HEK293 (cell line): ENCODE data around the gene RHBDF1.
A peak's percentile ranks its signal among the peaks of the same experiment; 100 is the strongest.

Experiments
- CTCF ChIA-PET: fragments of 350-600 bp; formaldehyde crosslinking; extraction: SDS; loops from one replicate; lab custom pipeline; 2021; ENCODE audit warnings: antibody characterized with exemption; lab: Yijun Ruan, JAX
- POLR2A ChIA-PET: fragments of 300-600 bp; formaldehyde crosslinking; extraction: SDS; loops from one replicate; lab custom pipeline; 2020; ENCODE audit warnings: antibody characterized with exemption, inconsistent platforms; lab: Yijun Ruan, JAX
- H3K27ac ChIP-seq: fragments of 200-500 bp; sonication (Bioruptor generic); 2 replicates; pipeline ENCODE4 v1.5.1; 2014; ENCODE audit warnings: low read depth, low read length, control low read depth, inconsistent platforms; ENCODE audit errors: extremely low read depth
- H3K36me3 ChIP-seq, 2 experiments: fragments of 200-500 bp in 1 of 2; sonication (Bioruptor generic) in 1 of 2; 1 replicate in 1 of 2; 2 replicates in 1 of 2; pipeline ENCODE4 v1.5.1; 2014 to 2017; ENCODE audit warnings: inconsistent platforms in 2 of 2, low read length in 2 of 2; ENCODE audit not compliant: control insufficient read depth in 2 of 2, insufficient read depth in 1 of 2
- H3K4me1 ChIP-seq: fragments of 200-500 bp; sonication (Bioruptor generic); 2 replicates; pipeline ENCODE4 v1.5.1; 2014; ENCODE audit warnings: mild to moderate bottlenecking, low read length, inconsistent platforms; ENCODE audit not compliant: control insufficient read depth, insufficient read depth
- H3K4me3 ChIP-seq: 2 replicates; pipeline ENCODE4 v1.5.1; 2011; ENCODE audit warnings: low read depth, mild to moderate bottlenecking, control low read depth, low read length, moderate library complexity
- H3K9me3 ChIP-seq: fragments of 200-500 bp; sonication (Bioruptor generic); 2 replicates; pipeline ENCODE4 v1.5.1; 2014; ENCODE audit warnings: low read depth, low read length, inconsistent platforms; ENCODE audit not compliant: control insufficient read depth, insufficient read depth
- BCL11B ChIP-seq: fragments of 450-650 bp; formaldehyde crosslinking; IDR thresholded peaks from 2 replicates; pipeline ENCODE4 v1.5.1; 2016; ENCODE audit warnings: low read depth, missing biosample characterization, missing genetic modification characterization
- EGR2 ChIP-seq: fragments of 450-650 bp; formaldehyde crosslinking; IDR thresholded peaks from 2 replicates; pipeline ENCODE4 v1.5.1; 2016; ENCODE audit warnings: low read depth, missing biosample characterization, missing genetic modification characterization
- GLIS2 ChIP-seq: fragments of 450-650 bp; formaldehyde crosslinking; IDR thresholded peaks from 2 replicates; pipeline ENCODE4 v1.5.1; 2016; ENCODE audit warnings: missing biosample characterization, missing genetic modification characterization
- IKZF3 ChIP-seq: fragments of 450-650 bp; IDR thresholded peaks from 2 replicates; pipeline ENCODE4 v1.5.0; 2018; ENCODE audit warnings: missing biosample characterization, mild to moderate bottlenecking, missing genetic modification characterization, moderate library complexity
- KLF7 ChIP-seq: fragments of 450-650 bp; formaldehyde crosslinking; IDR thresholded peaks from 2 replicates; pipeline ENCODE4 v1.5.1; 2016; ENCODE audit warnings: missing biosample characterization, missing genetic modification characterization, borderline replicate concordance
- KLF8 ChIP-seq: fragments of 450-650 bp; formaldehyde crosslinking; IDR thresholded peaks from 2 replicates; pipeline ENCODE4 v1.5.1; 2016; ENCODE audit warnings: missing biosample characterization, missing genetic modification characterization
- MYNN ChIP-seq: fragments of 450-650 bp; formaldehyde crosslinking; IDR thresholded peaks from 2 replicates; pipeline ENCODE4 v1.5.1; 2016; ENCODE audit warnings: missing biosample characterization, missing genetic modification characterization, borderline replicate concordance
- PRDM1 ChIP-seq: fragments of 450-650 bp; formaldehyde crosslinking; IDR thresholded peaks from 2 replicates; pipeline ENCODE4; 2016; ENCODE audit warnings: missing biosample characterization, missing genetic modification characterization
- TRIM28 ChIP-seq: IDR thresholded peaks from 2 replicates; pipeline ENCODE4 v1.6.1; 2011; ENCODE audit warnings: low read length, control low read depth, borderline replicate concordance
- YY1 ChIP-seq: fragments of 450-650 bp; formaldehyde crosslinking; IDR thresholded peaks from 2 replicates; pipeline ENCODE4 v1.5.1; 2018; ENCODE audit warnings: missing biosample characterization, missing genetic modification characterization
- ZEB2 ChIP-seq: fragments of 450-650 bp; formaldehyde crosslinking; IDR thresholded peaks from 2 replicates; pipeline ENCODE4 v1.5.1; 2016; ENCODE audit warnings: missing biosample characterization, missing genetic modification characterization
- ZFP3 ChIP-seq: fragments of 450-650 bp; formaldehyde crosslinking; IDR thresholded peaks from 2 replicates; pipeline ENCODE4 v1.5.1; 2016; ENCODE audit warnings: low read depth, missing biosample characterization, missing genetic modification characterization
- ZNF174 ChIP-seq: fragments of 450-650 bp; formaldehyde crosslinking; IDR thresholded peaks from 2 replicates; pipeline ENCODE4 v1.5.0; 2017; ENCODE audit warnings: missing biosample characterization, mild to moderate bottlenecking, missing genetic modification characterization
- ZNF175 ChIP-seq: fragments of 450-650 bp; formaldehyde crosslinking; IDR thresholded peaks from 2 replicates; pipeline ENCODE4 v1.5.1; 2016; ENCODE audit warnings: missing biosample characterization, missing genetic modification characterization
- ZNF202 ChIP-seq: fragments of 450-650 bp; formaldehyde crosslinking; IDR thresholded peaks from 2 replicates; pipeline ENCODE4 v1.5.1; 2016; ENCODE audit warnings: missing biosample characterization, missing genetic modification characterization, borderline replicate concordance
- ZNF394 ChIP-seq: fragments of 450-650 bp; formaldehyde crosslinking; IDR thresholded peaks from 2 replicates; pipeline ENCODE4 v1.5.1; 2016; ENCODE audit warnings: missing biosample characterization, missing genetic modification characterization, mild to moderate bottlenecking, moderate library complexity, borderline replicate concordance
- ZNF423 ChIP-seq: fragments of 450-650 bp; formaldehyde crosslinking; IDR thresholded peaks from 2 replicates; pipeline ENCODE4 v1.5.1; 2016; ENCODE audit warnings: missing biosample characterization, missing genetic modification characterization
- ZNF596 ChIP-seq: fragments of 450-650 bp; IDR thresholded peaks from 2 replicates; pipeline ENCODE4 v1.5.0; 2018; ENCODE audit warnings: missing biosample characterization, mild to moderate bottlenecking, missing genetic modification characterization, moderate library complexity
- ZNF623 ChIP-seq: fragments of 450-650 bp; formaldehyde crosslinking; IDR thresholded peaks from 2 replicates; pipeline ENCODE4 v1.5.1; 2016; ENCODE audit warnings: missing biosample characterization, missing genetic modification characterization
- ZNF654 ChIP-seq: fragments of 450-650 bp; formaldehyde crosslinking; IDR thresholded peaks from 2 replicates; pipeline ENCODE4 v1.5.1; 2016; ENCODE audit warnings: low read depth, missing biosample characterization, missing genetic modification characterization
- ZNF664 ChIP-seq: fragments of 450-650 bp; formaldehyde crosslinking; IDR thresholded peaks from 2 replicates; pipeline ENCODE4 v1.5.1; 2016; ENCODE audit warnings: missing biosample characterization, missing genetic modification characterization
- ZNF701 ChIP-seq: fragments of 450-650 bp; formaldehyde crosslinking; IDR thresholded peaks from 2 replicates; pipeline ENCODE4 v1.5.1; 2016; ENCODE audit warnings: missing biosample characterization, missing genetic modification characterization
- ZNF791 ChIP-seq: fragments of 450-650 bp; formaldehyde crosslinking; IDR thresholded peaks from 2 replicates; pipeline ENCODE4 v1.5.1; 2016; ENCODE audit warnings: missing biosample characterization, missing genetic modification characterization
- ZXDB ChIP-seq: fragments of 450-650 bp; formaldehyde crosslinking; IDR thresholded peaks from 2 replicates; pipeline ENCODE4 v1.5.1; 2016; ENCODE audit warnings: missing biosample characterization, missing genetic modification characterization
- TF ChIP-seq, protein P1 (sequence below): fragments of 450-650 bp; formaldehyde crosslinking; IDR thresholded peaks from 2 replicates; pipeline ENCODE4 v1.5.0; 2017; ENCODE audit warnings: missing biosample characterization, missing genetic modification characterization, borderline replicate concordance
- TF ChIP-seq, protein P2 (sequence below): fragments of 450-650 bp; formaldehyde crosslinking; IDR thresholded peaks from 2 replicates; pipeline ENCODE4 v1.5.1; 2016; ENCODE audit warnings: missing biosample characterization, missing genetic modification characterization
- TF ChIP-seq, protein P3 (sequence below): fragments of 450-650 bp; formaldehyde crosslinking; IDR thresholded peaks from 2 replicates; pipeline ENCODE4 v1.5.1; 2016; ENCODE audit warnings: missing biosample characterization, missing genetic modification characterization
- TF ChIP-seq, protein P4 (sequence below): fragments of 450-650 bp; formaldehyde crosslinking; IDR thresholded peaks from 2 replicates; pipeline ENCODE4 v1.5.1; 2017; ENCODE audit warnings: missing biosample characterization, missing genetic modification characterization

RHBDF1 gene

DNA sequence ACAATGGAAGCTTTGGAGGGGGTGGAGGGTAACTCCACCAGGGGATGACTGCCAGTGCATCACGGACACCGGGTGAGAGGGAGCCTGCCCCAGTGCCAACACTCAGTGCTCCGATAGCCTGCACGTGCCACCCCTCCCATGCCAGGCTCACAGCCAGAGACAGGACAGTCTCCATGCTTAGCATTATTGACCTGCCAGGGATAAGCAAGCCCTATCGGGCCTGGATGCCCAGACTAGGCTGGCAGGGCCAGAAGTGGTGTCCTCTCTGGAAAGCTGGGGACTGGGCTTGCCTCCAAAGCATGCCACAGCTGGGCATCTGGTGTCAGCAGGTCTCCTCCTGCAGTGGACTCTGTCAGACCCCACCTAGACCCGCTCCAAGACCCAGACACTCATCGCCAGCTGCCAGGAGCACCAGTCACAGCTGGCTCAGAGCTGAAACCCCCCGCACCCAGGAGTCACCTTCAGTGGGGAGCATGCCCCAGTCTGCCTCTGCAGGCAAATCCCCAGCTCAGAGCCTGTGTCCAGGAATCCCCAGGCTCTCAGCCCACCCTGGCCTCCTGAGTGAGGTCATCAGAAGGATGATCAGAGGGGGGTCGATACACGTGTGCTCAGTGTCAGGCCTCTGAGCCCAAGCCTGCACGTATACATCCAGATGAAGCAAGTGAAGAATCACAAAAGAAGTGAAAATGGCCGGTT lies 1.8 kb upstream of the RHBDF1 start (continued):
- no peak for TF ChIP-seq ZNF423 (tag by site-specific recombination)

DNA sequence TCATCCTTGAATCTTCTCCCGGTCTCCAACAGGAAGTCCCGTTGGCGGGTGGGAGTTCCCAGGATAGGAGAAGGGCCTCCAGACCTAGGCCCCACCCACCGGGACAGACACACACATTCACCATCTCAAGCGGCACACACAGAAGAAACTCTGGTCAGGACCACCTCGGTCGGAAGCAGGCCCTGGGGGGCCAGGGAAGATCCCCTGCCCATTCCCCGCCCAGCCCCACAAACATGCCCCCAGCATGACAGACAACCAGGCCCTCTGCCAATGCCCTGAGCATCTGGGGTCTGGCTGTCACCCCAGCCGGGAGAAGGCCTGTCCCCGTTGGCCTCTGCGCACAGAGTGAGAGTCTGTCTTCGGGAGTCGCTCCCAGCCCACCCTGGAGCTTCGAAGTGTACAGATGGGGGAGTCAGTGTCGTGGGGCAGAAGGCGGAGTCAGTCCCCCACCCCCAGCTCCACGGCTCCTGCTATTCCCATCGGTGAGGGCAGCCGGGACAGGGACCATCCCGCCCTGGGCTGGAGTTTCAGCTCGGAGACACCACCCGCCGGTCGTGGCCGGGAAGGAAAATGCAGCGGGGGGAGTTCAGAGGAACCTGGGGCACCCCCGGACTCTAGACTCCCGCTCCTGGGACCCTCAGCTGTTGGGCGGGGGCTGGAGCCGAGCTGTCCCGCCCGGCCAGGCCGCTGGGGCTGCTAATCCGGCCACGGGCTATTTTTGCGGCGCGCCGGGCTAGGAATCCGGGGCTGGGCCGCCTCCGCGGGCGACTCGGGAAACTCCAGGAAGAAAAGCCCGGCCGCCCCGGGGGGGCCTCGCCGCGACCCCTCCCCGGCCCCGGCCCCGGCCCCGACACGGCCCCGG lies 660 bp downstream of the RHBDF1 start:
- peaks cover 11% of the 10 kb centered on the region for H3K4me1 ChIP-seq
- H3K36me3 ChIP-seq, result no peaks in the 10 kb centered on the region
- H3K9me3 ChIP-seq, result no peaks in the 10 kb centered on the region
- H3K4me3 ChIP-seq, result peak overlapping the region; percentile 51
- ChIA-PET POLR2A (interaction anchor here (0.7 to 3.0 kb wide), 7 partner anchors 12 to 164 kb away, joined by 3 to 17 read pairs (median 4); partner anchors contain the start of genes POLR3K and SNRNP25), CTCF (interaction anchor here (0.6 to 4.0 kb wide), 9 partner anchors 20 to 499 kb away, joined by 3 to 55 read pairs (median 3); no protein-coding TSS in a partner anchor)
- H3K27ac ChIP-seq, result peak overlapping the region; percentile 47
- no peak for TF ChIP-seq ZNF623 (tag by site-specific recombination)
- TF ChIP-seq, protein P1, sequence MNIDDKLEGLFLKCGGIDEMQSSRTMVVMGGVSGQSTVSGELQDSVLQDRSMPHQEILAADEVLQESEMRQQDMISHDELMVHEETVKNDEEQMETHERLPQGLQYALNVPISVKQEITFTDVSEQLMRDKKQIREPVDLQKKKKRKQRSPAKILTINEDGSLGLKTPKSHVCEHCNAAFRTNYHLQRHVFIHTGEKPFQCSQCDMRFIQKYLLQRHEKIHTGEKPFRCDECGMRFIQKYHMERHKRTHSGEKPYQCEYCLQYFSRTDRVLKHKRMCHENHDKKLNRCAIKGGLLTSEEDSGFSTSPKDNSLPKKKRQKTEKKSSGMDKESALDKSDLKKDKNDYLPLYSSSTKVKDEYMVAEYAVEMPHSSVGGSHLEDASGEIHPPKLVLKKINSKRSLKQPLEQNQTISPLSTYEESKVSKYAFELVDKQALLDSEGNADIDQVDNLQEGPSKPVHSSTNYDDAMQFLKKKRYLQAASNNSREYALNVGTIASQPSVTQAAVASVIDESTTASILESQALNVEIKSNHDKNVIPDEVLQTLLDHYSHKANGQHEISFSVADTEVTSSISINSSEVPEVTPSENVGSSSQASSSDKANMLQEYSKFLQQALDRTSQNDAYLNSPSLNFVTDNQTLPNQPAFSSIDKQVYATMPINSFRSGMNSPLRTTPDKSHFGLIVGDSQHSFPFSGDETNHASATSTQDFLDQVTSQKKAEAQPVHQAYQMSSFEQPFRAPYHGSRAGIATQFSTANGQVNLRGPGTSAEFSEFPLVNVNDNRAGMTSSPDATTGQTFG (tag by site-specific recombination), result no peak
- TF ChIP-seq ZNF791 (tag by site-specific recombination), result no peak
- TF ChIP-seq KLF8, result peak; percentile 26; the same call in 1 of the 2 replicates
- no peak for TF ChIP-seq PRDM1 (tag by site-specific recombination)
- TF ChIP-seq ZNF175 (tag by site-specific recombination), result no peak
- TF ChIP-seq IKZF3 (tag by site-specific recombination), result peak; percentile 61
- TF ChIP-seq GLIS2 (tag by site-specific recombination), result peak; percentile 91
- no peak for TF ChIP-seq MYNN (tag by site-specific recombination)
- TF ChIP-seq, protein P2, sequence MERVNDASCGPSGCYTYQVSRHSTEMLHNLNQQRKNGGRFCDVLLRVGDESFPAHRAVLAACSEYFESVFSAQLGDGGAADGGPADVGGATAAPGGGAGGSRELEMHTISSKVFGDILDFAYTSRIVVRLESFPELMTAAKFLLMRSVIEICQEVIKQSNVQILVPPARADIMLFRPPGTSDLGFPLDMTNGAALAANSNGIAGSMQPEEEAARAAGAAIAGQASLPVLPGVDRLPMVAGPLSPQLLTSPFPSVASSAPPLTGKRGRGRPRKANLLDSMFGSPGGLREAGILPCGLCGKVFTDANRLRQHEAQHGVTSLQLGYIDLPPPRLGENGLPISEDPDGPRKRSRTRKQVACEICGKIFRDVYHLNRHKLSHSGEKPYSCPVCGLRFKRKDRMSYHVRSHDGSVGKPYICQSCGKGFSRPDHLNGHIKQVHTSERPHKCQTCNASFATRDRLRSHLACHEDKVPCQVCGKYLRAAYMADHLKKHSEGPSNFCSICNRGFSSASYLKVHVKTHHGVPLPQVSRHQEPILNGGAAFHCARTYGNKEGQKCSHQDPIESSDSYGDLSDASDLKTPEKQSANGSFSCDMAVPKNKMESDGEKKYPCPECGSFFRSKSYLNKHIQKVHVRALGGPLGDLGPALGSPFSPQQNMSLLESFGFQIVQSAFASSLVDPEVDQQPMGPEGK (tag by site-specific recombination), result peak; percentile 78
- TF ChIP-seq ZNF596 (tag by site-specific recombination), result no peak
- TF ChIP-seq KLF7 (tag by site-specific recombination), result no peak
- no peak for TF ChIP-seq ZNF664 (tag by site-specific recombination)
- no peak for TF ChIP-seq EGR2 (tag by site-specific recombination)
- no peak for TF ChIP-seq ZNF394 (tag by site-specific recombination)
- no peak for TF ChIP-seq YY1 (tag by site-specific recombination)
- no peak for TF ChIP-seq ZNF654 (tag by site-specific recombination)
- no peak for TF ChIP-seq ZEB2 (tag by site-specific recombination)
- TF ChIP-seq, protein P3, sequence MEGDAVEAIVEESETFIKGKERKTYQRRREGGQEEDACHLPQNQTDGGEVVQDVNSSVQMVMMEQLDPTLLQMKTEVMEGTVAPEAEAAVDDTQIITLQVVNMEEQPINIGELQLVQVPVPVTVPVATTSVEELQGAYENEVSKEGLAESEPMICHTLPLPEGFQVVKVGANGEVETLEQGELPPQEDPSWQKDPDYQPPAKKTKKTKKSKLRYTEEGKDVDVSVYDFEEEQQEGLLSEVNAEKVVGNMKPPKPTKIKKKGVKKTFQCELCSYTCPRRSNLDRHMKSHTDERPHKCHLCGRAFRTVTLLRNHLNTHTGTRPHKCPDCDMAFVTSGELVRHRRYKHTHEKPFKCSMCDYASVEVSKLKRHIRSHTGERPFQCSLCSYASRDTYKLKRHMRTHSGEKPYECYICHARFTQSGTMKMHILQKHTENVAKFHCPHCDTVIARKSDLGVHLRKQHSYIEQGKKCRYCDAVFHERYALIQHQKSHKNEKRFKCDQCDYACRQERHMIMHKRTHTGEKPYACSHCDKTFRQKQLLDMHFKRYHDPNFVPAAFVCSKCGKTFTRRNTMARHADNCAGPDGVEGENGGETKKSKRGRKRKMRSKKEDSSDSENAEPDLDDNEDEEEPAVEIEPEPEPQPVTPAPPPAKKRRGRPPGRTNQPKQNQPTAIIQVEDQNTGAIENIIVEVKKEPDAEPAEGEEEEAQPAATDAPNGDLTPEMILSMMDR (tag by site-specific recombination), result peak; percentile 25; the same call in 1 of the 2 replicates
- no peak for TF ChIP-seq ZFP3 (tag by site-specific recombination)
- TF ChIP-seq ZNF202, result no peak
- 0 out of 2 replicates have a peak, but pooled peaks have one; percentile 13 for TF ChIP-seq ZXDB (tag by site-specific recombination)
- no peak for TF ChIP-seq ZNF701 (tag by site-specific recombination)
- TF ChIP-seq TRIM28, result no peak
- TF ChIP-seq ZNF174 (tag by site-specific recombination), result no peak
- TF ChIP-seq BCL11B (tag by site-specific recombination), result no peak
- TF ChIP-seq, protein P4, sequence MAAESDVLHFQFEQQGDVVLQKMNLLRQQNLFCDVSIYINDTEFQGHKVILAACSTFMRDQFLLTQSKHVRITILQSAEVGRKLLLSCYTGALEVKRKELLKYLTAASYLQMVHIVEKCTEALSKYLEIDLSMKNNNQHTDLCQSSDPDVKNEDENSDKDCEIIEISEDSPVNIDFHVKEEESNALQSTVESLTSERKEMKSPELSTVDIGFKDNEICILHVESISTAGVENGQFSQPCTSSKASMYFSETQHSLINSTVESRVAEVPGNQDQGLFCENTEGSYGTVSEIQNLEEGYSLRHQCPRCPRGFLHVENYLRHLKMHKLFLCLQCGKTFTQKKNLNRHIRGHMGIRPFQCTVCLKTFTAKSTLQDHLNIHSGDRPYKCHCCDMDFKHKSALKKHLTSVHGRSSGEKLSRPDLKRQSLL (tag by site-specific recombination), result no peak
